Urinary bladder (tissue), 4 donors: ENCODE measurements around the gene TPGS1. TPM values are rescaled to one million over a fixed set of nuclear protein-coding genes. Genes with fewer than 3 reads are reported as not detected.

Source experiments
- DNase-seq: peaks from one replicate; pipeline ENCODE4 v3.0.0-alpha.2; 2015; ENCODE audit errors: extremely low spot score
- H3K27ac ChIP-seq: one replicate; pipeline ENCODE4 v1.5.1; 2013; ENCODE audit warnings: low read depth, mild to moderate bottlenecking, moderate library complexity
- H3K36me3 ChIP-seq: one replicate; pipeline ENCODE4 v1.6.1; 2013; ENCODE audit warnings: mild to moderate bottlenecking, moderate library complexity; ENCODE audit not compliant: insufficient read depth
- H3K4me1 ChIP-seq: one replicate; pipeline ENCODE4 v1.6.1; 2013; ENCODE audit warnings: mild to moderate bottlenecking, moderate library complexity; ENCODE audit not compliant: insufficient read depth
- H3K4me3 ChIP-seq: one replicate; pipeline ENCODE4 v1.5.1; 2013; ENCODE audit warnings: low read depth, low read length
- WGBS: extraction: QIAGEN DNeasy Blood & Tissue Kit; methylation state at CpG from one replicate; pipeline ENCODE4 v1.1.7; 2013; 5-methylcytosine and 5-hydroxymethylcytosine counted together
- polyA plus RNA-seq: library from polyadenylated mRNA; stranded (reverse); fragments of 200-250 nt; gene quantifications from one replicate; pipeline ENCODE4 v1.2.3, GENCODE V29; 2013
- total RNA-seq: library from RNA; depleted of rRNA; stranded (reverse); fragments of >200 nt; gene quantifications from one replicate; pipeline ENCODE4 v1.2.3, GENCODE V29; 2014
- donor health status: healthy with polysubstance abuse.
- donor health status: healthy.

Gene TPGS1
- total and polyA plus RNA-seq, 2 donors = 9.3 to 30.3 TPM

DNA sequence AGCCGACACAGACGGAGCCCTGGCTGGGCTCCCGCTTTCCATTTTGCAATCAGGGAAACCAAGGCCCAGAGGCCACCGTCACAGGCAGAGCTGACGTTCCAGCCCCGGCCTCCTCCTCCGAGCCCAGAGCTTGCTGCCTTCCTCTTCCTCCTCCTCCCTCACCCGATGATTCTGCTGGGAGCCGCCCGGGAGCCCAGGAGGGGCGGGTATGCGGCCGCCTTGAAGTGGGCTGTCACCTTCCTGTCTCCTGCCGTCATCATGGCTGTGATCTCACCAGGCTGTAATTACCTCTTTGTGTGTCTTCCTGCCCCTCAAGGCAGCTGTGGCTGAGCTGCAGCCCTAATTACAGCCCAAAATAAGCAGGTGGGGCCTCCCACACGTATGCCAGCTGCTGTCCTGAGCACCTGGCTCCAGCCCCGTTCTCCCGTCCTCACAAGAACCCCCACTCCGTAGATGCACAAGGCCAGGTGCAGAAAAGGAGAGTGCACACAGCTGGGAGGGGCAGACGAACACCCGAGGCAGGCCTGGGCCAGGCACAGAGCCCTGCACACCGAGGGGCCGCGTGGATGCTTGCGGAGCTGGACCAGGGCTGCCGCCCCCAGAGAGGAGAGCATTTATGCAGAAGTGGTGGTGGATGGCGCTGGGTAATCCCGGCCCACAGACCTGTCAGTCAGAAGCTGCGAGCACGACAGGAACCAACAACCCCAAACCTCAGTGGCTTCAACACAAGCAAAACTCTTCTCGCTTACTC lies 4.0 kb downstream of the TPGS1 start:
- no peak for DNase-seq
- H3K27ac ChIP-seq = no peak overlapping the region
- H3K4me3 ChIP-seq = no peak overlapping the region
- H3K4me1 ChIP-seq = no peaks in the 10 kb centered on the region
- H3K36me3 ChIP-seq = no peaks in the 10 kb centered on the region
- 51% methylated on average over 30 of the region's 30 CpGs for WGBS

DNA sequence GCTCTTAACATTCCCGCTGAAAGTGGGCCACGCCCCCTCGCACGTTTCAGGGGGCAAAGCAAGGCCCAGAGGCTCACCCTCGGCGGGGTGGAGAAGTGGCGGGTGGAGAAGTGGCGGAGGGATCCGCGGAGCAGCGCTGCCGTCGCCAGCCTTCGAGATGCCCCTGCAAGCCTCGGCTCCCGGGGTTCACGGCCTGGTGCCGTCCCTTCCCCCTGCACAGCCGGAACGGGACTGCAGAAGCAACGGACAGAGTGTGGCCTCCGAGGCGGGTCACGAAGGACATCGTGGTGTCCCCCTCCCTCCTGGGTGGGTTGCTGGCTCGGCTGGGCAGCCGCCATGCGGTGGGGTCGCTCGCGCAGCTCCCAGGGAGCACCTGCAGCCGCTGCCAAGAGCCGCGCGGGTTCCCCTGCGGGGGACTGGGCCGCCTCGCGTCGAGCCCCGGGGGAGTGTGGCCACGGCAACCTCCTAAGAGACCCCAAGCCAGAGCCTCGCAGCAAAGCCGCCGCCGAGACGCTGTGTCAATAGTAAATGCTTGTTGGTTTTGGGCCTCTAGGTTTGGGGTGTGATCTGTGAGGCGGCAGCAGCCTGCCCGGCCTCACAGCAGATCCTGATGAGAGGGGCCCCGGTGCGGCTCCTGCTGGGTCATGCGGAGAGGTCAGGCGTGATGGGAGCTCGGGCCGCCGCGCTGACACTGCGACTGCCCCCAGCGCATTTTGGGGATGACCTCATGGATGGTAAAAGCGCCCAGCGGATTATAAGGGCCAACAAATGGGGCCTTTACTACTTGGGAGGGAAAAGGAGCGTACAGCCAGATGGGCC lies 5.5 kb downstream of the TPGS1 start:
- H3K27ac ChIP-seq = no peak overlapping the region
- no peak for DNase-seq
- 46% methylated on average over 62 of the region's 62 CpGs for WGBS

DNA sequence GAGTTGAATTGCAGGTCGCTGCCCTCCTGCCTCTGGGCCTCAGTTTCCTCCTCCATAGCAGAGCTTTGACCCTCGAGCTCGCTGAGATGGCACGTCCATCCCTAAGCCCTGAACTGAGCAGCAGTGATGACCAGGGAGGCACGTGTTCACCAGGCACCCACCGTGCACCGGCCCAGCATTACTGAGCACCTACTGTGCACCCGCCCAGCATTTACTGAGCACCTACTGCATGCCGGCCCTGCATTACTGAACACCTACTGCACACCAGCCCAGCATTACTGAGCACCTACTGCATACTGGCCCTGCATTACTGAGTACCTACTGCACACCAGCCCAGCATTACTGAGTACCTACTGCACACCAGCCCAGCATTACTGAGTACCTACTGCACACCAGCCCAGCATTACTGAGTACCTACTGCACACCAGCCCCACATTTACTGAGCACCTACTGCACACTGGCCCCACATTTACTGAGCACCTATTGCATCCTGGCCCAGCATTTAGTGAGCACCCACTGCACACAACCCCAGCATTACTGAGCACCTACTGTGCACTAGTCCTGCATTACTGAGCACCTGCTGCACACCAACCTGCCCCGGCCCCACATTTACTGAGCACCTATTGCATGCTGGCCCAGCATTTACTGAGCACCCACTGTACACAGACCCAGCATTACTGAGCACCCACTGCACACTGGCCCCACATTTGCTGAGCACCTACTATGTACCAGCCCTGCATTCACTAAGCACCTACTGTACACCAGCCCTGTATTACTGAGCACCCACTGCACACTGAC lies 6.3 kb downstream of the TPGS1 start:
- Histone ChIP-seq H3K4me1 (no peaks in the 10 kb centered on the region), H3K27ac (no peak overlapping the region), H3K36me3 (no peaks in the 10 kb centered on the region), H3K4me3 (no peak overlapping the region)
- no peak for DNase-seq
- 79% methylated on average over 10 of the region's 10 CpGs for WGBS

More for the DNA sequence above, 5.5 kb downstream of the TPGS1 start:
- Histone ChIP-seq H3K4me3 (no peak overlapping the region), H3K36me3 (no peaks in the 10 kb centered on the region), H3K4me1 (no peaks in the 10 kb centered on the region)

DNA sequence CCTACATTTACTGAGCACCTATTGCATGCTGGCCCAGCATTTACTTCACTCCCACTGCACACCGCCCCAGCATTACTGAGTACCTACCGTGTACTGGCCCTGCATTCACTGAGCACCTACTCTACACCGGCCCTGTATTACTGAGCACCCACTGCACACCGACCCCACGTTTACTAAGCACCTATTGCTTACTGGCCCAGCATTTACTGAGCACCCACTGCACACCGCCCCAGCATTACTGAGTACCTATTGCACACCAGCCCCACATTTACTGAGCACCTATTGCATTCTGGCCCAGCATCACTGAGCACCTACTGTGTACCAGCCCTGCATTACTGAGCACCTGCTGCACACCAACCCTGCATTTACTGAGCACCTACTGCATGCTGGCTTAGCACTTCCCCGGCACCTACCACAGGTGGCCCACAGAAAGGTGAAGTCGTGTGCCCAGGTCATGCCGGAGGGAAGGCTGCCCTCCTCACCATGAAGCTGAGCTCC lies 6.9 kb downstream of the TPGS1 start:
- 97% methylated on average over 9 of the region's 9 CpGs for WGBS
- Histone ChIP-seq H3K4me3 (no peak overlapping the region), H3K36me3 (no peaks in the 10 kb centered on the region), H3K4me1 (no peaks in the 10 kb centered on the region), H3K27ac (no peak overlapping the region)
- DNase-seq = no peak

DNA sequence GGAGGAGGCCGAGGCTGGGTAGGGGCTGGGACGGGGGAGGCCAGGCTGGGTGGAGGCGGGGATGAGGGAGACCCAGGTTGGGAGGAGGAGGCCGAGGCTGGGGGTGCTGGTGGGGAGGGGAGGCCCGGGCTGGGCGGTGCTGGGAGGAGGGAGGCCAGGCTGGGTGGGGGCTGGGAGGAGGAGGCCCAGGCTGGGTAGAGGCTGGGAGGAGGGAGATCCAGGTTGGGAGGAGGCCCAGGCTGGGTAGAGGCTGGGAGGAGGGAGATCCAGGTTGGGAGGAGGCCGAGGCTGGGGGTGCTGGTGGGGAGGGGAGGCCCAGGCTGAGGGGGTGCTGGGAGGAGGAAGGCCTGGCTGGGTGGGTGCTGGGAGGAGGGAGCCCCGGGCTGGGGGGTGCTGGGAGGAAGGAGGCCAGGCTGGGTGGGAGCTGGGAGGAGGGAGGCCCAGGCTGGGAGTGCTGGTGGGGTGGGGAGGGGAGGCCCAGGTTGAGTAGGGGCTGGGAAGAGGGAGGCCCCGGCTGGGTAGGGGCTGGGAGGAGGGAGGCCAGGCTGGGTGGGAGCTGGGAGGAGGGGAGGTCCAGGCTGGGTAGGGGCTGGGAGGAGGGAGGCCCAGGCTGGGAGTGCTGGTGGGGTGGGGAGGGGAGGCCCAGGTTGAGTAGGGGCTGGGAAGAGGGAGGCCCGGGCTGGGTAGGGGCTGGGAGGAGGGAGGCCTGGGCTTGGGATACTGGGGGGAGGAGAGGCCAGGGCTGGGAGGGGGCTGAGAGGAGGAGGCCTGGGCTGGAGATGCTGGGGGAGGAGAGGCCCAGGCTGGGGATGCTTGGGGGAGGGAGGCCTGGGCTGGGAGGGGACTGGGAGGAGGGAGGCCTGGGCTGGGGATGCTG lies 10.7 kb downstream of the TPGS1 start:
- WGBS = 56% methylated on average over 10 of the region's 10 CpGs
- Histone ChIP-seq H3K4me1 (no peaks in the 10 kb centered on the region), H3K4me3 (no peak overlapping the region), H3K36me3 (no peaks in the 10 kb centered on the region), H3K27ac (no peak overlapping the region)
- DNase-seq = peak; percentile 71

DNA sequence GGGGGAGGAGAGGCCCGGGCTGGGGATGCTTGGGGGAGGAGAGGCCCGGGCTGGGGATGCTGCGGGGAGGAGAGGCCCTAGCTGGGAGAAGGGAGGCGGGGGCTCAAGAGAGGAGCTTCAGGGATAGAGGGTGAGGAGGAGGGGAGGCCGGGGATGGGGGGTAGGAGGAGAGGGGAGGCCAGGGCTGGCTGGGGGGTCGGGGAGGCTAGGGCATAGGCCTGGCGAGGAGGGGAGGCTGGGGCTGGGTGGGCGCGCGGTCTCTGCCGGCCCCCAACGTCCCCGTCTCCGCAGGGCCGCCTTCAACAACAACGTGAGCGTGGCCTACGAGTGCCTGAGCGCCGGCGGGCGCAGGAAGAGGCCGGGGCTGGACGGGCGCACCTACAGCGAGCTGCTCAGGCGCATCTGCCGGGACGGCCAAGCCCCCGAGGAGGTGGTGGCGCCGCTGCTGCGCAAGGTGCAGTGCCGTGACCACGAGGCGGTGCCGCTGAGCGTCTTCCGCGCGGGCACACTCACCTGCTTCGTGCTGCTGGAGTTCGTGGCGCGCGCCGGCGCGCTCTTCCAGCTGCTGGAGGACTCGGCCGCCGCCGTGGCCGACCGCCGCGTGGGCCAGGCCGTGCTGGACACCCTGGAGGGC lies 11.4 kb downstream of the TPGS1 start:
- DNase-seq = no peak
- WGBS = 45% methylated on average over 58 of the region's 58 CpGs
- Histone ChIP-seq H3K36me3 (no peaks in the 10 kb centered on the region), H3K4me3 (no peak overlapping the region), H3K4me1 (no peaks in the 10 kb centered on the region), H3K27ac (no peak overlapping the region)

DNA sequence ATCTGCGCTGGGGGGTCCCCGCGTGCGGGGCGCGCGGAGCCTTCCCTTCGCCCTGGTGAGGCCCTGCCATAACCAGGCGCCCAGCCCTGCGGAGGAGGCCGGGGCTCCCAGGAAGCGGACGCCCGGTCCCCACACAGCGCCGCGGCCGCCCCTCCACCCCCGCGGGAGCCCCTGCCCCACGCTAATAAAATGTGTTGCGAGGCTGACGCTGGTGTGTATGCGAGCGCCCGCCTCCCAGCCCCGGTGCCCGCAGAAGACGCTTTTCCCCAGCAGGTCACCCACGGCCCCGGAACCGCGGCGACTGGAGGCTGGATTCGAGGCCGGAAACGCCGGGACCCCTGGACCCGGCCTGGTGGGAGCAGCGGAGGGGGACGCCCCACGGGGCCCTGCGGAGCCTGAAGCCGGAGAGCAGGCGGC lies 12.2 kb downstream of the TPGS1 start:
- Histone ChIP-seq H3K36me3 (no peaks in the 10 kb centered on the region), H3K27ac (no peak overlapping the region), H3K4me1 (no peaks in the 10 kb centered on the region), H3K4me3 (no peak overlapping the region)
- DNase-seq = no peak
- 88% methylated on average over 45 of the region's 45 CpGs for whole genome bisulfite sequencing

DNA sequence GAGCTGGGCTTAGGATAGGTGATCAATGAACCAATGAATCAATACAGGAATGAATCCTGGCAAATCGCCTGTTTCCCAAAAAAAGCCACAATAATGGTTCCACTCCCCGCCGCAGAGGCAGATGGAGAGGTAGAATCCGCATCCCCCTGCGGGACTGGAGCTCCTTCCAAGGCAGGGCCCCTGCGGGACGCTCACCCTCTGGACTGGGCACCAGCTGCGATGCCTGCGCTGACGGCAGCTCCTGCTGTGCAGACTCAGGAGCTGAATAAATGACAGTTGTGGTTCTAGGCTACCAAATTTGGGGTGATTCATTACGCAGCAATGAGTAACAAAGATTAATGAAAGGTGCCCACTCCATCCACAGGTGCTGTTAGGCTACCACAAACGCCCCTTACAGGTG lies 15.4 kb downstream of the TPGS1 start:
- Histone ChIP-seq H3K4me1 (no peaks in the 10 kb centered on the region), H3K36me3 (no peaks in the 10 kb centered on the region), H3K27ac (no peak overlapping the region), H3K4me3 (no peak overlapping the region)
- DNase-seq = no peak
- 95% methylated on average over 12 of the region's 12 CpGs for WGBS

DNA sequence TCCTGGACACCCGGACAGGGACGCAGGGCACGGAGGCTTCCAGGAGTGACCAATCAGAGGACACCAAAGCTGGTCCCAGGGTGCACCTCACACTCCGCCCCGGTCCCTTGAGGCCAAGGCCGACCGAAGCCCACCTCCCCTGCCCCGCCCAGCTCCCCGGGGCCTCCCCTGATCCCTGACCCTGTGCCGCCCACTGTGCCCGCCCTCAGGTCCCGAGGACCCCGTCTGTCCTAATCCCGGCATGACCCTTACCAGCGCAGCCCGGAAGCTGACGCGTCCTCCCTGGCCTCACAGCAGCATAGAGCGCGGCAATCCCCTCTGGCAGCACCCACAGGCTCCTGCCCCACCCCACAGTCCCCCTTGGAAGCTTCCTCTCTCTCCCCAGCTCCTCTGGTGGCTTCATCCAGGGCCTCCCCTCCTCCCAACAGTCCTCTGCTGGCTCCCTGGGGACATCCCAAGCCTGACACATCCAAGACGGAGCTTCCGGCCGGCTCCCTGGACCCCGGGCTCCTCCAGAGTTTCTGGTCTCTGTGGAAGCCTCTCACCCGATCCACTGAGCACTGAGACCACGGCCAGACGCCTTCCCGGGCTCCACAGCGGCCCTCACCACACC lies 16.9 kb downstream of the TPGS1 start:
- H3K4me3 ChIP-seq = no peak overlapping the region
- no peaks in the 10 kb centered on the region for H3K36me3 ChIP-seq
- no peak for DNase-seq
- H3K27ac ChIP-seq = no peak overlapping the region
- WGBS = 55% methylated on average over 29 of the region's 29 CpGs
- H3K4me1 ChIP-seq = no peaks in the 10 kb centered on the region

DNA sequence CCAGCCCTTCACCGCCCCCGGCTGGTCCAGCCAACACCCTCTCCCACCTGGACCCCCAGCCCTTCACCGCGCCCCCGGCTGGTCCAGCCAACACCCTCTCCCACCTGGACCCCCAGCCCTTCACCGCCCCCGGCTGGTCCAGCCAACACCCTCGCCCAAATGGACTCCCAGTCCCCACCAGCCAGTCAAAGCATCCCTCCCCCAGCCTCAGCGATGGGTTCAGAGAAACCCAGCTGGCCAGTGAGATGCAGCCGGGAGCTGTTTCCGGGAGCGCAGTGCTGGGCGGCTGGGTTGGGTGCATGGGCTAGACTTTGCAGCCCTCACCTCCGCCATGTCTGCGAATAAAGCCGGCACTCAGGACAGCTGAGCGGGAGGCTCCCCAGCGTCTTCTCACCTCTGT lies 17.7 kb downstream of the TPGS1 start:
- Histone ChIP-seq H3K36me3 (no peaks in the 10 kb centered on the region), H3K4me3 (no peak overlapping the region), H3K4me1 (no peaks in the 10 kb centered on the region), H3K27ac (no peak overlapping the region)
- 66% methylated on average over 18 of the region's 18 CpGs for WGBS
- DNase-seq = no peak

DNA sequence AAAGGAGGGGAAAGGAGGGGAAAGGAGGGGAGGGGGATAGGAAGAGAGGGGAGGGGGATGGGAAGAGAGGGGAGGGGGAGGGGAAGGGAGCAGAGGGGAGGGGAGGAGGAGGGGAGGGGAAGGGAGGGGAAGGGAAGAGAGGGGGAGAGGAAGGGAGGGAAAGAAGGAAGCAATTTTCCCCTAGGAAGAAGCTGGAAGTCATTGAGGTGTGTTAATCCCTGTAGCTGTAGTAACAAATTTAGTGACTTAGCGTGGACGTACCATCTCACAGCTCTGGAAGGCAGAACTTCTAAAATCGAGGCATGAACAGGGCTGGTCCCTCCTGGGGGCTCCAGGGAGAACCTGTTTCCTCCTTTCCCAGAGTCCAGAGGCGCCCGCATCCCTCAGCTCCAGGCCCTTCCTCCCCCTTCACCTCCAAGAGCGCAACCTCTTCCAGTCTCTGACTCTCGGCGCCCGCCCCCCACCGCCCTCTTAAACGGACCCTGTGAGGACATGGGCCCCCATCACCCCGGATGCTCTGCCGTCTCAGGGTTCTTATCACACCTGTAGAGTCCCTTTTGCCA lies 18.6 kb downstream of the TPGS1 start:
- 41% methylated on average over 13 of the region's 13 CpGs for WGBS
- no peak for DNase-seq
- Histone ChIP-seq H3K4me3 (no peak overlapping the region), H3K27ac (no peak overlapping the region), H3K36me3 (no peaks in the 10 kb centered on the region), H3K4me1 (no peaks in the 10 kb centered on the region)
